ENCODE measurements around the gene CLCA4.

The CLCA4 gene, protein sequence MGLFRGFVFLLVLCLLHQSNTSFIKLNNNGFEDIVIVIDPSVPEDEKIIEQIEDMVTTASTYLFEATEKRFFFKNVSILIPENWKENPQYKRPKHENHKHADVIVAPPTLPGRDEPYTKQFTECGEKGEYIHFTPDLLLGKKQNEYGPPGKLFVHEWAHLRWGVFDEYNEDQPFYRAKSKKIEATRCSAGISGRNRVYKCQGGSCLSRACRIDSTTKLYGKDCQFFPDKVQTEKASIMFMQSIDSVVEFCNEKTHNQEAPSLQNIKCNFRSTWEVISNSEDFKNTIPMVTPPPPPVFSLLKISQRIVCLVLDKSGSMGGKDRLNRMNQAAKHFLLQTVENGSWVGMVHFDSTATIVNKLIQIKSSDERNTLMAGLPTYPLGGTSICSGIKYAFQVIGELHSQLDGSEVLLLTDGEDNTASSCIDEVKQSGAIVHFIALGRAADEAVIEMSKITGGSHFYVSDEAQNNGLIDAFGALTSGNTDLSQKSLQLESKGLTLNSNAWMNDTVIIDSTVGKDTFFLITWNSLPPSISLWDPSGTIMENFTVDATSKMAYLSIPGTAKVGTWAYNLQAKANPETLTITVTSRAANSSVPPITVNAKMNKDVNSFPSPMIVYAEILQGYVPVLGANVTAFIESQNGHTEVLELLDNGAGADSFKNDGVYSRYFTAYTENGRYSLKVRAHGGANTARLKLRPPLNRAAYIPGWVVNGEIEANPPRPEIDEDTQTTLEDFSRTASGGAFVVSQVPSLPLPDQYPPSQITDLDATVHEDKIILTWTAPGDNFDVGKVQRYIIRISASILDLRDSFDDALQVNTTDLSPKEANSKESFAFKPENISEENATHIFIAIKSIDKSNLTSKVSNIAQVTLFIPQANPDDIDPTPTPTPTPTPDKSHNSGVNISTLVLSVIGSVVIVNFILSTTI

DNA sequence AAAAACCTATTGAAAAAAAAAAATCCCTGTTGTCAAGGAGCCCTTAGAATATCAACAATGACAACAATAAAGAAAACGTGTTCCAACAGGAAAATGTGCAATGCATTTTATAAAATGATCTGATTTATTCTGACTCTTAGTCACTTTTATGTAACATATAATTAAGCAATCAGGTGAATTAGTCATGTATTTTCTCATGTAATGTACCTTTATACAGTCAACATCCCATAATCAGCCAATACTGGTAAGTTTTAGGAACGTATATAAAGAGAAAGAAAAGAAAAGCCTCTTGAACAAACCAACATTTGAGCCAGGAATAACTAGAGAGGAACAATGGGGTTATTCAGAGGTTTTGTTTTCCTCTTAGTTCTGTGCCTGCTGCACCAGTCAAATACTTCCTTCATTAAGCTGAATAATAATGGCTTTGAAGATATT lies at the start of gene CLCA4:
TSS of gene CLCA4 (plus strand) at position 292 of the 435 bp plus-strand sequence. CDS start at position 334, 42 bp downstream.
- Histone ChIP-seq H4K20me1 (ENCODE audit: insufficient read depth, low read length, poor library complexity, severe bottlenecking) (no peaks in the 10 kb centered on the region), H3K79me2 (ENCODE audit: insufficient read depth, low read length) (no peaks in the 10 kb centered on the region), H3K4me1 (ENCODE audit: insufficient read depth, low read length, poor library complexity, severe bottlenecking) (no peaks in the 10 kb centered on the region), H3K4me2 (ENCODE audit: low read depth, low read length, poor library complexity, severe bottlenecking) (no peak within 1 kb of the TSS), H3K4me3 (ENCODE audit: low read length, poor library complexity, severe bottlenecking) (no peak within 1 kb of the TSS), H2AFZ (ENCODE audit: low read length) (no peak within 1 kb of the TSS), H3K9me2 (replicated peaks; ENCODE audit: low read depth, low read length) (no peaks in the 10 kb centered on the region), H3K9ac (ENCODE audit: low read depth, low read length, poor library complexity, severe bottlenecking) (no peak within 1 kb of the TSS), H3K9me3 (ENCODE audit: insufficient read depth, low read depth, low read length) (no peaks in the 10 kb centered on the region), H3K36me3 (ENCODE audit: insufficient read depth, low read length) (no peaks in the 10 kb centered on the region), H3K27me3 (ENCODE audit: insufficient read depth, low read length, poor library complexity, severe bottlenecking) (no peaks in the 10 kb centered on the region), H3F3A (ENCODE audit: low read depth) (no peaks in the 10 kb centered on the region)
- TF ChIP-seq, protein P1, sequence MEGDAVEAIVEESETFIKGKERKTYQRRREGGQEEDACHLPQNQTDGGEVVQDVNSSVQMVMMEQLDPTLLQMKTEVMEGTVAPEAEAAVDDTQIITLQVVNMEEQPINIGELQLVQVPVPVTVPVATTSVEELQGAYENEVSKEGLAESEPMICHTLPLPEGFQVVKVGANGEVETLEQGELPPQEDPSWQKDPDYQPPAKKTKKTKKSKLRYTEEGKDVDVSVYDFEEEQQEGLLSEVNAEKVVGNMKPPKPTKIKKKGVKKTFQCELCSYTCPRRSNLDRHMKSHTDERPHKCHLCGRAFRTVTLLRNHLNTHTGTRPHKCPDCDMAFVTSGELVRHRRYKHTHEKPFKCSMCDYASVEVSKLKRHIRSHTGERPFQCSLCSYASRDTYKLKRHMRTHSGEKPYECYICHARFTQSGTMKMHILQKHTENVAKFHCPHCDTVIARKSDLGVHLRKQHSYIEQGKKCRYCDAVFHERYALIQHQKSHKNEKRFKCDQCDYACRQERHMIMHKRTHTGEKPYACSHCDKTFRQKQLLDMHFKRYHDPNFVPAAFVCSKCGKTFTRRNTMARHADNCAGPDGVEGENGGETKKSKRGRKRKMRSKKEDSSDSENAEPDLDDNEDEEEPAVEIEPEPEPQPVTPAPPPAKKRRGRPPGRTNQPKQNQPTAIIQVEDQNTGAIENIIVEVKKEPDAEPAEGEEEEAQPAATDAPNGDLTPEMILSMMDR (conservative IDR thresholded peaks at IDR 0.05; ENCODE audit: low read length) = no peak
- TF ChIP-seq EZH2phosphoT487 (IDR thresholded peaks at IDR 0.05; ENCODE audit: borderline replicate concordance) = no peak

DNA sequence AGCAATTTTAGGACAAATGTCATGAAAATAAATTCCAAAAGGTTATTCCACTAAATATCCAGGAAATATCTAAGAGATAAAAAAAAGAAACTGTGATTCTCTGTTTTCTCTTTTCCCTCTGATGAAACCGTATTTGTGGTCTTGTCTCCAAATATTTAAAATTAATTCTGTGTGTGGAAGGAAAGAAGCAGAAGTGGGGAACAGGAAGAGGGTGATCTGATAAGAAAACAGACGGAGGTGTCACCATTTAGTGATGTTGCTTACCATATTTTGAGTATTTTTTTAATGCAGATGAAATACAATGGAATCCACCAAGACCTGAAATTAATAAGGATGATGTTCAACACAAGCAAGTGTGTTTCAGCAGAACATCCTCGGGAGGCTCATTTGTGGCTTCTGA lies 48.6 kb upstream of the CLCA4 start:
- H3K9me3 ChIP-seq (ENCODE audit: insufficient read depth, low read depth, low read length) = no peaks in the 10 kb centered on the region

DNA sequence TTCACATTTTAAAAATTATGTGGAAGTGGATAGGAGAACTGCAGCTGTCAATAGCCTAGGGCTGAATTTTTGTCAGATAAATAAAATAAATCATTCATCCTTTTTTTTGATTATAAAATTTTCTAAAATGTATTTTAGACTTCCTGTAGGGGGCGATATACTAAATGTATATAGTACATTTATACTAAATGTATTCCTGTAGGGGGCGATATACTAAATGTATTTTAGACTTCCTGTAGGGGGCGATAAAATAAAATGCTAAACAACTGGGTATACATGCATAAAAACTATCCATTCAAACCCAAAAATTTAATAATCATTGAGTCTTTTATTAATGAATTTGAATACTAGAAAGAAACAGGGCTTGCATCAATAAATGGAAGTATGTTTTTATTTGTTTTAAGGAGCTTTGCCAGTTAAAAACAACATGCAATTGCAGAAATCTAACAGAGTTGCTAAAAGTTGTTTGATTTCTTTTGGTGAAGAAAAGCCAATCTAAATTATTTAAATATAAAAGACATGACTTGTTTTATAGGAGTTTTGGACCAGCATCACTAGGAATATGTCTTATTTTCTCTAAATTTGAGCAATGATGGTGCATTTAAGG lies 46.8 kb upstream of the CLCA4 start:
- Histone ChIP-seq H3K9me2 (replicated peaks; ENCODE audit: low read depth, low read length) (no peaks in the 10 kb centered on the region), H4K20me1 (ENCODE audit: insufficient read depth, low read length, poor library complexity, severe bottlenecking) (no peaks in the 10 kb centered on the region), H3K9me3 (ENCODE audit: insufficient read depth, low read depth, low read length) (no peaks in the 10 kb centered on the region), H3K27me3 (ENCODE audit: insufficient read depth, low read length, poor library complexity, severe bottlenecking) (no peaks in the 10 kb centered on the region), H3K4me2 (ENCODE audit: low read depth, low read length, poor library complexity, severe bottlenecking) (no peak overlapping the region), H3K4me1 (ENCODE audit: insufficient read depth, low read length, poor library complexity, severe bottlenecking) (no peaks in the 10 kb centered on the region), H3K36me3 (ENCODE audit: insufficient read depth, low read length) (no peaks in the 10 kb centered on the region), H3K9ac (ENCODE audit: low read depth, low read length, poor library complexity, severe bottlenecking) (no peak overlapping the region), H3K79me2 (ENCODE audit: insufficient read depth, low read length) (no peaks in the 10 kb centered on the region), H3K4me3 (ENCODE audit: low read length, poor library complexity, severe bottlenecking) (no peak overlapping the region), H3F3A (ENCODE audit: low read depth) (no peaks in the 10 kb centered on the region), H2AFZ (ENCODE audit: low read length) (peak overlapping the region; percentile 27)
- TF ChIP-seq EZH2phosphoT487 (IDR thresholded peaks at IDR 0.05; ENCODE audit: borderline replicate concordance) = no peak
- TF ChIP-seq, protein P1 (conservative IDR thresholded peaks at IDR 0.05; ENCODE audit: low read length) = peak; percentile 100

More for the DNA sequence above, 48.6 kb upstream of the CLCA4 start:
- Histone ChIP-seq H3K4me3 (ENCODE audit: low read length, poor library complexity, severe bottlenecking) (no peak overlapping the region), H4K20me1 (ENCODE audit: insufficient read depth, low read length, poor library complexity, severe bottlenecking) (no peaks in the 10 kb centered on the region), H3K79me2 (ENCODE audit: insufficient read depth, low read length) (no peaks in the 10 kb centered on the region), H3K4me1 (ENCODE audit: insufficient read depth, low read length, poor library complexity, severe bottlenecking) (no peaks in the 10 kb centered on the region), H3K9ac (ENCODE audit: low read depth, low read length, poor library complexity, severe bottlenecking) (no peak overlapping the region), H3K36me3 (ENCODE audit: insufficient read depth, low read length) (no peaks in the 10 kb centered on the region), H2AFZ (ENCODE audit: low read length) (no peak overlapping the region), H3F3A (ENCODE audit: low read depth) (no peaks in the 10 kb centered on the region), H3K27me3 (ENCODE audit: insufficient read depth, low read length, poor library complexity, severe bottlenecking) (peaks cover 1% of the 10 kb centered on the region), H3K4me2 (ENCODE audit: low read depth, low read length, poor library complexity, severe bottlenecking) (no peak overlapping the region), H3K9me2 (replicated peaks; ENCODE audit: low read depth, low read length) (no peaks in the 10 kb centered on the region)
- TF ChIP-seq EZH2phosphoT487 (IDR thresholded peaks at IDR 0.05; ENCODE audit: borderline replicate concordance) = no peak
